ENCODE measurements around the gene FBXO46. TPM values are rescaled to one million over a fixed set of nuclear protein-coding genes. Genes with fewer than 3 reads are reported as not detected.
A peak's percentile ranks its signal among the peaks of the same experiment; 100 is the strongest.

The FBXO46 gene
- total RNA-seq, 1 experiment from 2014 or later, result 40.1 TPM

DNA sequence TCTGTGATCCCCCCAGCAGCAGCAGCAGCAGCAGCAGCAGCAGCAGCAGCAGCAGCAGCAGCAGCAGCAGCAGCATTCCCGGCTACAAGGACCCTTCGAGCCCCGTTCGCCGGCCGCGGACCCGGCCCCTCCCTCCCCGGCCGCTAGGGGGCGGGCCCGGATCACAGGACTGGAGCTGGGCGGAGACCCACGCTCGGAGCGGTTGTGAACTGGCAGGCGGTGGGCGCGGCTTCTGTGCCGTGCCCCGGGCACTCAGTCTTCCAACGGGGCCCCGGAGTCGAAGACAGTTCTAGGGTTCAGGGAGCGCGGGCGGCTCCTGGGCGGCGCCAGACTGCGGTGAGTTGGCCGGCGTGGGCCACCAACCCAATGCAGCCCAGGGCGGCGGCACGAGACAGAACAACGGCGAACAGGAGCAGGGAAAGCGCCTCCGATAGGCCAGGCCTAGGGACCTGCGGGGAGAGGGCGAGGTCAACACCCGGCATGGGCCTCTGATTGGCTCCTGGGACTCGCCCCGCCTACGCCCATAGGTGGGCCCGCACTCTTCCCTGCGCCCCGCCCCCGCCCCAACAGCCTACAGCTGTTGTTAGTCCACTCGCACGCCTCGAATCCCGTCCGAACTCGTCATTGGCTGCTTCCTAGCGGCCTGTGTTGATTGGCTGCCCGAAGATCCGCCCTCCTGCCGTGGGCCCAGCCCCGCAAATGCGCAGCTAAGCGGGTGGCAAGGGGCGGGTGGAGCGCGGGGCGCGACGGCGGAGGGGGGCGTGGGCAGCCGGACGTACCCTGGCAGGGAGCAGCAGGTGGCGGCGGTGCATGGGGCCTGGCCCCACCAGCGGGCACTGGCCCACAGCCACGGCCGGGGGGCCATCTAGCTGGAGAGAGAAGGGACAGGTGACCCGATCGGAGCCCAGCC lies 39.8 kb upstream of the FBXO46 start (continued):
- no peak for TF ChIP-seq ZNF512 (CRISPR knock-in tag; IDR thresholded peaks at IDR 0.05; ENCODE audit: borderline replicate concordance)
- peak; percentile 84; the same call in 1 of the 2 replicates for TF ChIP-seq NFATC4 (CRISPR knock-in tag; IDR thresholded peaks at IDR 0.05)
- no peak for TF ChIP-seq ZNF532 (CRISPR knock-in tag; IDR thresholded peaks at IDR 0.05; ENCODE audit: borderline replicate concordance)
- TF ChIP-seq, protein P1, sequence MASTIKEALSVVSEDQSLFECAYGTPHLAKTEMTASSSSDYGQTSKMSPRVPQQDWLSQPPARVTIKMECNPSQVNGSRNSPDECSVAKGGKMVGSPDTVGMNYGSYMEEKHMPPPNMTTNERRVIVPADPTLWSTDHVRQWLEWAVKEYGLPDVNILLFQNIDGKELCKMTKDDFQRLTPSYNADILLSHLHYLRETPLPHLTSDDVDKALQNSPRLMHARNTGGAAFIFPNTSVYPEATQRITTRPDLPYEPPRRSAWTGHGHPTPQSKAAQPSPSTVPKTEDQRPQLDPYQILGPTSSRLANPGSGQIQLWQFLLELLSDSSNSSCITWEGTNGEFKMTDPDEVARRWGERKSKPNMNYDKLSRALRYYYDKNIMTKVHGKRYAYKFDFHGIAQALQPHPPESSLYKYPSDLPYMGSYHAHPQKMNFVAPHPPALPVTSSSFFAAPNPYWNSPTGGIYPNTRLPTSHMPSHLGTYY (CRISPR knock-in tag; IDR thresholded peaks at IDR 0.05), result peak; percentile 54
- TF ChIP-seq CBFB (CRISPR knock-in tag; IDR thresholded peaks at IDR 0.05; ENCODE audit: low read depth), result peak; percentile 50; the same call in 1 of the 2 replicates
- TF ChIP-seq ZNF396 (CRISPR knock-in tag; IDR thresholded peaks at IDR 0.05; ENCODE audit: borderline replicate concordance), result no peak
- no peak for TF ChIP-seq ATF6 (CRISPR knock-in tag; IDR thresholded peaks at IDR 0.05)
- no peak; the same call in 1 of the 2 replicates for TF ChIP-seq GABPB1 (CRISPR knock-in tag; IDR thresholded peaks at IDR 0.05)
- no peak for TF ChIP-seq CDX4 (CRISPR knock-in tag; IDR thresholded peaks at IDR 0.05; ENCODE audit: borderline replicate concordance)
- peak; percentile 53; the same call in 1 of the 2 replicates for TF ChIP-seq USF1 (CRISPR knock-in tag; IDR thresholded peaks at IDR 0.05)
- TF ChIP-seq, protein P2, sequence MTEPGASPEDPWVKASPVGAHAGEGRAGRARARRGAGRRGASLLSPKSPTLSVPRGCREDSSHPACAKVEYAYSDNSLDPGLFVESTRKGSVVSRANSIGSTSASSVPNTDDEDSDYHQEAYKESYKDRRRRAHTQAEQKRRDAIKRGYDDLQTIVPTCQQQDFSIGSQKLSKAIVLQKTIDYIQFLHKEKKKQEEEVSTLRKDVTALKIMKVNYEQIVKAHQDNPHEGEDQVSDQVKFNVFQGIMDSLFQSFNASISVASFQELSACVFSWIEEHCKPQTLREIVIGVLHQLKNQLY (CRISPR knock-in tag; IDR thresholded peaks at IDR 0.05), result no peak
- TF ChIP-seq IRF2 (CRISPR knock-in tag; IDR thresholded peaks at IDR 0.05; ENCODE audit: borderline replicate concordance, low read depth), result no peak
- TF ChIP-seq ZSCAN18 (CRISPR knock-in tag; IDR thresholded peaks at IDR 0.05), result no peak
- 0 out of 2 replicates have a peak, but pooled peaks have one; percentile 14 for TF ChIP-seq MYBL2 (CRISPR knock-in tag; IDR thresholded peaks at IDR 0.05)
- no peak for TF ChIP-seq NR3C1 (CRISPR knock-in tag; conservative IDR thresholded peaks at IDR 0.05; ENCODE audit: low read depth)
- TF ChIP-seq ZNF219 (CRISPR knock-in tag; IDR thresholded peaks at IDR 0.05; ENCODE audit: borderline replicate concordance), result no peak; the same call in 1 of the 2 replicates
- TF ChIP-seq PRRX2 (CRISPR knock-in tag; IDR thresholded peaks at IDR 0.05), result peak; percentile 84
- no peak; the same call in 1 of the 2 replicates for TF ChIP-seq FOXP1 (CRISPR knock-in tag; IDR thresholded peaks at IDR 0.05; ENCODE audit: borderline replicate concordance)
- no peak for TF ChIP-seq SOX15 (CRISPR knock-in tag; IDR thresholded peaks at IDR 0.05)
- TF ChIP-seq, protein P3, sequence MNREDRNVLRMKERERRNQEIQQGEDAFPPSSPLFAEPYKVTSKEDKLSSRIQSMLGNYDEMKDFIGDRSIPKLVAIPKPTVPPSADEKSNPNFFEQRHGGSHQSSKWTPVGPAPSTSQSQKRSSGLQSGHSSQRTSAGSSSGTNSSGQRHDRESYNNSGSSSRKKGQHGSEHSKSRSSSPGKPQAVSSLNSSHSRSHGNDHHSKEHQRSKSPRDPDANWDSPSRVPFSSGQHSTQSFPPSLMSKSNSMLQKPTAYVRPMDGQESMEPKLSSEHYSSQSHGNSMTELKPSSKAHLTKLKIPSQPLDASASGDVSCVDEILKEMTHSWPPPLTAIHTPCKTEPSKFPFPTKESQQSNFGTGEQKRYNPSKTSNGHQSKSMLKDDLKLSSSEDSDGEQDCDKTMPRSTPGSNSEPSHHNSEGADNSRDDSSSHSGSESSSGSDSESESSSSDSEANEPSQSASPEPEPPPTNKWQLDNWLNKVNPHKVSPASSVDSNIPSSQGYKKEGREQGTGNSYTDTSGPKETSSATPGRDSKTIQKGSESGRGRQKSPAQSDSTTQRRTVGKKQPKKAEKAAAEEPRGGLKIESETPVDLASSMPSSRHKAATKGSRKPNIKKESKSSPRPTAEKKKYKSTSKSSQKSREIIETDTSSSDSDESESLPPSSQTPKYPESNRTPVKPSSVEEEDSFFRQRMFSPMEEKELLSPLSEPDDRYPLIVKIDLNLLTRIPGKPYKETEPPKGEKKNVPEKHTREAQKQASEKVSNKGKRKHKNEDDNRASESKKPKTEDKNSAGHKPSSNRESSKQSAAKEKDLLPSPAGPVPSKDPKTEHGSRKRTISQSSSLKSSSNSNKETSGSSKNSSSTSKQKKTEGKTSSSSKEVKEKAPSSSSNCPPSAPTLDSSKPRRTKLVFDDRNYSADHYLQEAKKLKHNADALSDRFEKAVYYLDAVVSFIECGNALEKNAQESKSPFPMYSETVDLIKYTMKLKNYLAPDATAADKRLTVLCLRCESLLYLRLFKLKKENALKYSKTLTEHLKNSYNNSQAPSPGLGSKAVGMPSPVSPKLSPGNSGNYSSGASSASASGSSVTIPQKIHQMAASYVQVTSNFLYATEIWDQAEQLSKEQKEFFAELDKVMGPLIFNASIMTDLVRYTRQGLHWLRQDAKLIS (CRISPR knock-in tag; IDR thresholded peaks at IDR 0.05; ENCODE audit: borderline replicate concordance), result no peak
